SIG-M5 (cell line): ENCODE data around the gene NTN5.
"Not testable (repeated sequence)": the region's sequence is repeated elsewhere in the genome, so short reads cannot be mapped to it uniquely, and the experiment has no call there.

Experiments used
- DNase-seq: peaks from one replicate; lab custom pipeline; 2025; lab: John Stamatoyannopoulos, UW

The NTN5 gene

GRCh38 chr19:48669903-48670668 is 2.7 kb downstream of the NTN5 start:
- no peak for DNase-seq

- no peak for DNase-seq
Measured at GRCh38 chr19:48668761-48669160, 4.1 kb downstream of the NTN5 start.

- DNase-seq = no peak
Measured at GRCh38 chr19:48668332-48668731, 4.5 kb downstream of the NTN5 start.

- DNase-seq = no peak
Measured at GRCh38 chr19:48665786-48666185, 7.0 kb downstream of the NTN5 start.

GRCh38 chr19:48664476-48664875 is 8.3 kb downstream of the NTN5 start:
- no peak for DNase-seq

- DNase-seq = no peak
Measured at GRCh38 chr19:48663667-48664066, 9.2 kb downstream of the NTN5 start.

GRCh38 chr19:48661711-48662090 is 11.1 kb downstream of the NTN5 start:
- no peak for DNase-seq

- no peak for DNase-seq
Measured at GRCh38 chr19:48660852-48661710, 11.7 kb downstream of the NTN5 start.

GRCh38 chr19:48659768-48660167 is 13.0 kb downstream of the NTN5 start:
- no peak for DNase-seq

- DNase-seq = no peak
Measured at GRCh38 chr19:48658483-48658882, 14.3 kb downstream of the NTN5 start.

GRCh38 chr19:48657828-48658227 is 15.0 kb downstream of the NTN5 start:
- DNase-seq = not testable (repeated sequence)

- DNase-seq = no peak
Measured at GRCh38 chr19:48656840-48657474, 15.9 kb downstream of the NTN5 start.

GRCh38 chr19:48654299-48655059 is 18.3 kb downstream of the NTN5 start:
- no peak for DNase-seq

- DNase-seq = no peak
Measured at GRCh38 chr19:48651683-48652048, 21.2 kb downstream of the NTN5 start.

GRCh38 chr19:48650974-48651682 is 21.7 kb downstream of the NTN5 start:
- no peak for DNase-seq

- DNase-seq = no peak
Measured at GRCh38 chr19:48648134-48648533, 24.7 kb downstream of the NTN5 start.

- no peak for DNase-seq
Measured at GRCh38 chr19:48646722-48647216, 26.0 kb downstream of the NTN5 start.

- DNase-seq = peak; percentile 27
Measured at GRCh38 chr19:48646001-48646721, 26.7 kb downstream of the NTN5 start, which contains the start of gene CA11. TSS of gene CA11 (minus strand) at chr19:48646187. CDS start at chr19:48645632, 555 bp downstream.

GRCh38 chr19:48645620-48646000 is 27.2 kb downstream of the NTN5 start:
- no peak for DNase-seq

GRCh38 chr19:48644839-48645619 is 27.8 kb downstream of the NTN5 start:
- DNase-seq = no peak
